Upper lobe of left lung (tissue), 6 donors: ENCODE results near the gene TTC33. TPM values are rescaled to one million over a fixed set of nuclear protein-coding genes. Genes with fewer than 3 reads are reported as not detected.

Source experiments
- ATAC-seq, 2 donors: fragments of 200-7000 bp; cut with Tn5 transposase; one replicate each; pipeline ENCODE4 v1.9.1; 2022; ENCODE audit warnings: mild to moderate bottlenecking in 2 of 2, moderate library complexity in 2 of 2; ENCODE audit not compliant: low FRiP score in 2 of 2
- DNase-seq, 2 donors: peaks; one replicate each; pipeline ENCODE4 v3.0.0-alpha.2; 2019 to 2020
- H3K27ac ChIP-seq, 4 donors: fragments of 200-600 bp; sonication (generic); one replicate each; pipeline ENCODE4 v1.5.1; 2016 to 2019
- H3K27me3 ChIP-seq, 4 donors: fragments of 200-600 bp; sonication (generic); one replicate each; pipeline ENCODE4 v1.5.1; 2017 to 2019
- H3K36me3 ChIP-seq, 4 donors: fragments of 200-600 bp; sonication (generic); one replicate each; pipeline ENCODE4 v1.5.1; 2016 to 2019
- H3K4me1 ChIP-seq, 4 donors: fragments of 200-600 bp; sonication (generic); one replicate each; pipeline ENCODE4 v1.5.1; 2018 to 2019
- H3K4me3 ChIP-seq, 4 donors: fragments of 200-600 bp; sonication (generic); one replicate each; pipeline ENCODE4 v1.5.1; 2017 to 2019; ENCODE audit warnings: mild to moderate bottlenecking in 2 of 4, moderate library complexity in 1 of 4
- H3K9me3 ChIP-seq, 4 donors: fragments of 200-600 bp; sonication (generic); one replicate each; pipeline ENCODE4 v1.5.1; 2018 to 2019
- CTCF ChIP-seq, 6 experiments: fragments of 450-650 bp in 4 of 6; fragments of 200-600 bp in 2 of 6; sonication (generic) in 2 of 6; IDR thresholded peaks; one replicate each; pipeline ENCODE4 v1.5.1; 2016 to 2019; ENCODE audit warnings: antibody characterized with exemption in 6 of 6
- EP300 ChIP-seq, 4 donors: sonication (generic); formaldehyde crosslinking; IDR thresholded peaks; one replicate each; pipeline ENCODE4 v1.5.1; 2017; ENCODE audit warnings: antibody characterized with exemption in 4 of 4, control low read depth in 2 of 4
- POLR2A ChIP-seq, 4 donors: fragments of 450-650 bp; IDR thresholded peaks; one replicate each; pipeline ENCODE4 v1.5.1; 2016 to 2017; ENCODE audit warnings: antibody characterized with exemption in 4 of 4, mild to moderate bottlenecking in 2 of 4
- POLR2AphosphoS5 ChIP-seq, 2 donors: sonication (generic); formaldehyde crosslinking; IDR thresholded peaks; one replicate each; pipeline ENCODE4 v1.5.1; 2017; ENCODE audit warnings: antibody characterized with exemption in 2 of 2
- WGBS, 2 donors: methylation state at CpG; one replicate each; pipeline ENCODE4 v1.1.5; 2017 to 2018; 5-methylcytosine and 5-hydroxymethylcytosine counted together
- total RNA-seq, 6 donors: library from RNA; depleted of rRNA in 4 of 6; stranded (reverse); fragments of >200 nt in 4 of 6; gene quantifications; one replicate each; pipeline versions ENCODE4 v1.1.0 to v1.2.1, GENCODE V29; 2016 to 2021
- donor health status: DM: no; HTN: no; CAD: no; lungs with moderate emphysema.
- donor health status: DM: no; HTN: yes; CAD: no; lungs with severe emphysema.

The TTC33 gene
- total RNA-seq, 6 donors from 2014 or later = 13.4 to 34.1 (median 17.1) TPM

GRCh38 chr5:40688127-40688761, 67.5 kb downstream of the TTC33 start:
- Histone ChIP-seq H3K36me3 (peaks cover 0 to 15% (median 9%) of the 10 kb centered on the region in 4 donors), H3K4me1 (peaks cover 10 to 36% (median 21%) of the 10 kb centered on the region in 4 donors), H3K9me3 (no peaks in the 10 kb centered on the region), H3K27ac (peak overlapping the region in 2 of 4 donors; percentile 18 to 93), H3K4me3 (peak overlapping the region in 1 of 4 donors; percentile 80), H3K27me3 (no peaks in the 10 kb centered on the region)
- ATAC-seq = peak; percentile 94 to 95
- TF ChIP-seq POLR2AphosphoS5 (IDR thresholded peaks at IDR 0.05) (no peak), CTCF (IDR thresholded peaks at IDR 0.05) (peak; percentile 70 to 88 (median 82))
- 2% methylated on average over 8 of the region's 8 CpGs for WGBS, 2 donors
- DNase-seq = peak in 1 of 2 donors; percentile 85

DNA sequence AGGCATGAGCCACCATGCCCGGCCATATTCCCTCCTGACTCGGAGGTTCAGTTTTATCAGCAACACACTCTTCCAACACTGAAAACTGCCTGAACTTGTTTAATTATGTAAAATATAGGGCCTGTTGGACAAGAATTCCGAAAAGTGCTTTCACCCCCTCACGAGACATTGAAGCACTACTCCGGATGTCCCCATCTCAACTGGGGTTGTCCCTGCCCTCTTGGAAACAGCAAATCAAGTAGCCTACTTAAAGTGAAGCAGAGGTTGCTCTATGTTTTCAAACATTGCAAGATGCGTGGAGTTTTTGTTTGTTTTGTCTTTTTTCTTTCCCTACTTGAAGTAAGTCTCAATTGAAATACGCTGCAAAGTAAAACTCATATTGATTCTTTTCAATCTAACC, 68.4 kb downstream of the TTC33 start:
- peaks cover 10 to 36% (median 21%) of the 10 kb centered on the region in 4 donors for H3K4me1 ChIP-seq
- peak overlapping the region in 2 of 4 donors; percentile 18 to 93 for H3K27ac ChIP-seq
- H3K36me3 ChIP-seq = peaks cover 0 to 11% (median 8%) of the 10 kb centered on the region in 4 donors
- TF ChIP-seq POLR2A (IDR thresholded peaks at IDR 0.05) (no peak), CTCF (IDR thresholded peaks at IDR 0.05) (no peak), EP300 (IDR thresholded peaks at IDR 0.05) (no peak), POLR2AphosphoS5 (IDR thresholded peaks at IDR 0.05) (no peak)
- H3K4me3 ChIP-seq = peak overlapping the region in 1 of 4 donors; percentile 80
- peaks cover 0 to 1% (median 0%) of the 10 kb centered on the region in 4 donors for H3K27me3 ChIP-seq
- ATAC-seq (no peak), DNase-seq (no peak)
- 50 to 55% methylated on average over 7 of the region's 7 CpGs for WGBS, 2 donors
- H3K9me3 ChIP-seq = no peaks in the 10 kb centered on the region

DNA sequence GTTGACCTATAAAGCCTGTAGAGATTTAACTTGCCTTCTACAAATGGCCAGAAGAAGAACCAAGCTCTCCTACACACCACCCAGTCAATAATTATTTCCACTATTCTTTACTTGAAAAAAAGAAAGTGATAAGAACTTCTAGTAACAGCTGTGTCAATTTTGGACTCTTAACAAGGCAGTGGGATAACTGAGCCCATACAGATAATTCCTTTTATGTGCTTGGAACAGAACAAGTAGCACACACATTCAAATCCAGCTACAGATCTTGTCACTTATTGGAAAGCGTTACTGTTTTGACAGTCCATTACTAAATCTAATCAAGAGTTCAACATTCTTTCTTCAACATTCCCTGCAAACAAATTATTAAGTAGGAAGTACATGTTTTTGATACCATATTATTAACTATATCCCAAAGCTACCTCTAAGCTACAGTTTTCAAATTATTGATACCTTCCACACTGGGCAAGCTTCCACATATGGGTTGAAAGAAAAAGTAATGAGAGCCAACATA, 69.7 kb downstream of the TTC33 start:
- 67 to 81% methylated on average over 1 of the region's 1 CpG for WGBS, 2 donors
- peak overlapping the region in 3 of 4 donors; percentile 9 to 80 (median 69) for H3K4me3 ChIP-seq
- peak overlapping the region in 3 of 4 donors; percentile 6 to 93 (median 18) for H3K27ac ChIP-seq
- peaks cover 0 to 7% (median under 1%) of the 10 kb centered on the region in 4 donors for H3K27me3 ChIP-seq
- peaks cover 15 to 44% (median 25%) of the 10 kb centered on the region in 4 donors for H3K4me1 ChIP-seq
- ATAC-seq (no peak), DNase-seq (no peak)
- H3K36me3 ChIP-seq = no peaks in the 10 kb centered on the region
- no peak for TF ChIP-seq POLR2AphosphoS5 (IDR thresholded peaks at IDR 0.05)
- TF ChIP-seq POLR2A (IDR thresholded peaks at IDR 0.05) = no peak
- no peak for TF ChIP-seq CTCF (IDR thresholded peaks at IDR 0.05)
- TF ChIP-seq EP300 (IDR thresholded peaks at IDR 0.05) = no peak
- H3K9me3 ChIP-seq = no peaks in the 10 kb centered on the region

GRCh38 chr5:40685193-40685592, 70.6 kb downstream of the TTC33 start:
- H3K4me1 ChIP-seq = peaks cover 23 to 51% (median 29%) of the 10 kb centered on the region in 4 donors
- H3K27ac ChIP-seq = peak overlapping the region in 1 of 4 donors; percentile 93
- peak overlapping the region in 3 of 4 donors; percentile 3 to 80 (median 69) for H3K4me3 ChIP-seq
- no peaks in the 10 kb centered on the region for H3K36me3 ChIP-seq
- H3K27me3 ChIP-seq = peaks cover 0 to 9% (median under 1%) of the 10 kb centered on the region in 4 donors
- no peaks in the 10 kb centered on the region for H3K9me3 ChIP-seq
- no peak for ATAC-seq
- DNase-seq = no peak
- TF ChIP-seq EP300 (IDR thresholded peaks at IDR 0.05) (no peak), CTCF (IDR thresholded peaks at IDR 0.05) (no peak), POLR2A (IDR thresholded peaks at IDR 0.05) (no peak), POLR2AphosphoS5 (IDR thresholded peaks at IDR 0.05) (no peak)
